GM06990 (cell line): ENCODE measurements around the gene ZNF503.

Experiments
- DNase-seq: peaks from one replicate; pipeline ENCODE4 v3.0.0-alpha.2; 2011; ENCODE audit not compliant: insufficient read length; ENCODE audit errors: extremely low read depth
- H3K27me3 ChIP-seq: replicated peaks from 2 replicates; pipeline ENCODE4 v1.6.0; 2011; ENCODE audit warnings: low read length; ENCODE audit not compliant: control insufficient read depth, insufficient read depth
- H3K36me3 ChIP-seq: 2 replicates; pipeline ENCODE4 v1.5.1; 2011; ENCODE audit warnings: low read length; ENCODE audit not compliant: control insufficient read depth, insufficient read depth
- H3K4me3 ChIP-seq: replicated peaks from 2 replicates; pipeline ENCODE4 v1.5.1; 2011; ENCODE audit warnings: low read depth, mild to moderate bottlenecking, control low read depth, low read length
- CTCF ChIP-seq: IDR thresholded peaks from 2 replicates; pipeline ENCODE4 v1.5.1; 2011; ENCODE audit warnings: low read length, control low read depth, mild to moderate bottlenecking, inconsistent platforms; ENCODE audit not compliant: insufficient read depth, poor library complexity, severe bottlenecking

Gene ZNF503

GRCh38 chr10:75417522-75417927 is 16.0 kb upstream of the ZNF503 start:
- no peak for DNase-seq
- Histone ChIP-seq H3K4me3 (no peak overlapping the region), H3K27me3 (no peaks in the 10 kb centered on the region; the same call in none of the 2 replicates), H3K36me3 (no peaks in the 10 kb centered on the region)
- TF ChIP-seq CTCF, result no peak

GRCh38 chr10:75414527-75414926 is 13.0 kb upstream of the ZNF503 start:
- no peak for TF ChIP-seq CTCF
- Histone ChIP-seq H3K4me3 (no peak overlapping the region), H3K36me3 (no peaks in the 10 kb centered on the region), H3K27me3 (no peaks in the 10 kb centered on the region; the same call in none of the 2 replicates)
- DNase-seq, result no peak

- Histone ChIP-seq H3K27me3 (no peaks in the 10 kb centered on the region; the same call in none of the 2 replicates), H3K4me3 (no peak overlapping the region), H3K36me3 (no peaks in the 10 kb centered on the region)
- no peak for DNase-seq
- TF ChIP-seq CTCF, result no peak
These were observed 8.8 kb upstream of the ZNF503 start for GRCh38 chr10:75410132-75411005.

DNA sequence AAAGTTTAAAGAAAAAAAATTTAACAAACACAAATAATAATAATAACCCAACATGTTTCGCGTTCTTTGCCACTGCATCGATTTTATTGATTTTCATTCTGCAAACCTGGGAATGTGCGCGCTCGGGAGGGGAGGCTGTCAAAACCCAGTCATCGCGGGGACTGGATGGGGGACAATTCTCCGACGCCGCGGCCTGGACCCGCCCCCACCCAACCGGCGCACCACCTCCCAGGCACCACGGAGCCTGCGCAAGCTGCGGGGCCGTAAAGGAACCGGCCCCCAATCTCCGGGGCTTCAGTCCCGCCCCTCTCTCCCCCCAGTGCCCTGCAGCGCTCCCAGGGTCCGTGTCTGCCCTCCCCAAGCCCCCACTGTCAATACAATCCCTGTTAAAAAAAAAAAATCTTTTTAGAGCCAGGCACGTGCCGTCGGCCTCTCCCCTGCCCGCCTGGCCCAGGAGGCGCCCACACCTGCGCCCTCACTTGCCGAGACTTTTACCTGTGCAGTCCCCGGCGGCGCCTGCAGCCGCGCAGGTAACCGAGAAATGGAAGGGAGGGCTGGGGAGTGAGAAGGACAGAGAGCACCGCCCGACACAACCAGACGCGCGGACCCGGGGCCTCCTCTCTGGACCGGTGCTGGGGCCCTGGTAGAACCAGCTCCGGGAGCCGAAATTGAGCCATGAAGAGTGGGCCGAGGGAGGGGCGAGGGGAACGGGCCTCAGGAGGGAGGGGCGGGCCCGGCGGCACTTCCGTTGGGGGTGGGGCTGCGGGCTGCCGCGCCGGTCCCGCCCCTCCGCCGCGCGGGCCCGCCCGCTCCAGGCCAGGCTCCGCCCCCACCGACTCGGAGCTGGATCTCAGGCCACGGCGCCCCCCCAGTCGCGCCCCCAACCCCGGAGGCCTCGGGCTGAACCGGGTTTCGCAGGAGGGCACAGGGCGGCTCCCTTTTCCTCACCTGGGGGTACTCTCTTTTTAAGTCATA is 7.6 kb upstream of the ZNF503 start:
- TF ChIP-seq CTCF, result no peak
- DNase-seq, result peak; percentile 31
- no peaks in the 10 kb centered on the region; the same call in none of the 2 replicates for H3K27me3 ChIP-seq
- peak overlapping the region; percentile 46 for H3K4me3 ChIP-seq
- H3K36me3 ChIP-seq, result no peaks in the 10 kb centered on the region

GRCh38 chr10:75408509-75408875 is 6.9 kb upstream of the ZNF503 start:
- Histone ChIP-seq H3K27me3 (peaks cover under 1% of the 10 kb centered on the region), H3K4me3 (no peak overlapping the region), H3K36me3 (no peaks in the 10 kb centered on the region)
- no peak for TF ChIP-seq CTCF
- DNase-seq, result no peak
